Adipocyte (in vitro differentiated cells): ENCODE data around the gene NCS1.

ENCODE experiments used
- DNase-seq: peaks from one replicate; pipeline ENCODE4 v3.0.0-alpha.2; 2015; ENCODE audit warnings: low read depth
- H3K27me3 ChIP-seq: replicated peaks from 2 replicates; pipeline ENCODE4 v1.7.0; 2013; ENCODE audit warnings: mild to moderate bottlenecking, low read length, moderate library complexity; ENCODE audit not compliant: control insufficient read depth, insufficient read depth
- H3K36me3 ChIP-seq: 2 replicates; pipeline ENCODE4 v1.7.0; 2013; ENCODE audit warnings: low read length, mild to moderate bottlenecking, moderate library complexity; ENCODE audit not compliant: control insufficient read depth, insufficient read depth, severe bottlenecking
- H3K4me1 ChIP-seq: 2 replicates; pipeline ENCODE4 v1.7.0; 2013; ENCODE audit warnings: mild to moderate bottlenecking, low read length, moderate library complexity; ENCODE audit not compliant: control insufficient read depth, insufficient read depth
- H3K4me3 ChIP-seq: 2 replicates; pipeline ENCODE4 v1.7.0; 2013; ENCODE audit warnings: mild to moderate bottlenecking, low read length, moderate library complexity
- H3K9ac ChIP-seq: 2 replicates; pipeline ENCODE4 v1.7.0; 2013; ENCODE audit warnings: mild to moderate bottlenecking, low read length, moderate library complexity
- H3K9me3 ChIP-seq: 2 replicates; pipeline ENCODE4 v1.7.0; 2013; ENCODE audit warnings: mild to moderate bottlenecking, low read length, moderate library complexity; ENCODE audit not compliant: control insufficient read depth

NCS1 gene

GRCh38 chr9:130225071-130225470 lies 52.9 kb downstream of the NCS1 start:
- H3K9ac ChIP-seq: no peak overlapping the region
- H3K9me3 ChIP-seq: peaks cover 12% of the 10 kb centered on the region
- H3K4me1 ChIP-seq: no peaks in the 10 kb centered on the region
- no peaks in the 10 kb centered on the region for H3K27me3 ChIP-seq
- H3K4me3 ChIP-seq: no peak overlapping the region
- DNase-seq: no peak
- H3K36me3 ChIP-seq: peaks cover 26% of the 10 kb centered on the region

- Histone ChIP-seq H3K36me3 (peaks cover 26% of the 10 kb centered on the region), H3K4me1 (no peaks in the 10 kb centered on the region), H3K4me3 (no peak overlapping the region), H3K27me3 (no peaks in the 10 kb centered on the region), H3K9ac (no peak overlapping the region), H3K9me3 (peaks cover 12% of the 10 kb centered on the region)
- no peak for DNase-seq
These were observed 53.4 kb downstream of the NCS1 start for GRCh38 chr9:130225586-130225985.

DNA sequence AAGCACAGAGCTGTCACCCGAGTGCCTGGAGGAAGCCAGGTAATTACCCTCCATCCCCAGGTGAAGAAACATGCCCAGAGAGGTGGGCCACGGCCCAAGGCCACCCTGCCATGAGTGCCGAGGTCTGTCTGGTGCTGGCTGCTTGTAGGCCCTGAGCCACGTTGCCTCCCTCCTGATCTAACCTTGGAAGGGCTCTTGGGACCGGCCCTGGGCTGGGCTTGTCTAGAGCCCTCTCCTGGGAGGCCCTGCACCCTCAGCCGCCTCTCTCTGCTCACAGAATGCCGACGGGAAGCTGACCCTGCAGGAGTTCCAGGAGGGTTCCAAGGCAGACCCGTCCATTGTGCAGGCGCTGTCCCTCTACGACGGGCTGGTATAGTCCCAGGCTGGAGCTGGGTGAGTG lies 53.9 kb downstream of the NCS1 start:
- no peaks in the 10 kb centered on the region for H3K4me1 ChIP-seq
- DNase-seq: no peak
- H3K9me3 ChIP-seq: peaks cover 12% of the 10 kb centered on the region
- H3K27me3 ChIP-seq: no peaks in the 10 kb centered on the region
- H3K4me3 ChIP-seq: no peak overlapping the region
- H3K9ac ChIP-seq: no peak overlapping the region
- peaks cover 26% of the 10 kb centered on the region for H3K36me3 ChIP-seq

DNA sequence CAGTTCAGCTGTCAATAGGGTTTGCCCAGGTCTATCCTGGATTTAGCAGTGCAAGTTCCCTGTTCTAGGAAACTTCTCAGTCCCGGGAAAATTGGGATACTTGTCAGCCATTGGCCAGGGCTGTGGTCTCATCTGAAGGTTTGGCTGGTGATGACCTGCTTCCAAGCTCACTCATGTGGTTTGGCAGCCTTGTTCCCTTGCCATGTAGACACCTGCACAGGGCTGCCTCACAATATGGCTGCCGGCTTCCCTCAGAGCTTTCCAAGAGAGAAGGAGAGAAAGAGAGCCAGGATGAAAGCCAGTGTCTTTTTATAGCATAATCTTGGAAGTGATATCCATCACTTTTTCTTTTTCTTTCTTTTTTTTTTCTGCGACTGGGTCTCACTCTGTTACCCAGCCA lies 55.6 kb downstream of the NCS1 start:
- peaks cover 29% of the 10 kb centered on the region for H3K36me3 ChIP-seq
- H3K9ac ChIP-seq: no peak overlapping the region
- no peaks in the 10 kb centered on the region for H3K27me3 ChIP-seq
- H3K9me3 ChIP-seq: peaks cover 12% of the 10 kb centered on the region
- DNase-seq: no peak
- no peak overlapping the region for H3K4me3 ChIP-seq
- no peaks in the 10 kb centered on the region for H3K4me1 ChIP-seq

DNA sequence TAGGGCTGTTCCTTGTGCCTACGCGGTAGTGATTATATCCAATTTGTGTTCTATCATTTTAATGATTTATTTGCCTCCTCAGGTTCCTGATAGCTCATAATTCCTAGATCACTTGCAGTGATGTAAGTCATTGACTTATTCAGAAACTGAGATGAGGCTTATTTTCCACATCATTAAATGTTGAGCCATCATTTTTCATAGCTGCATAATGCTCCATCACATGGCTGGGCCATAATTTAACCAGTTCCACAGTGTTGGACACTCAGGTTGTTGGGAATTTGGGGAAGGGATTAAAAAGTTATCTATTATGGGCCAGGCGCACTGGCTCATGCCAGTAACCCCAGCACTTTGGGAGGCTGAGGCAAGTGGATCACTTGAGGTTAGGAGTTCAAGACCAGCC lies 57.6 kb downstream of the NCS1 start:
- Histone ChIP-seq H3K4me1 (peaks cover 3% of the 10 kb centered on the region), H3K36me3 (peaks cover 33% of the 10 kb centered on the region), H3K4me3 (no peak overlapping the region), H3K9ac (no peak overlapping the region), H3K9me3 (peaks cover 12% of the 10 kb centered on the region), H3K27me3 (no peaks in the 10 kb centered on the region)
- DNase-seq: no peak

GRCh38 chr9:130230631-130231030 lies 58.4 kb downstream of the NCS1 start:
- Histone ChIP-seq H3K9ac (no peak overlapping the region), H3K27me3 (no peaks in the 10 kb centered on the region), H3K9me3 (peaks cover 12% of the 10 kb centered on the region), H3K4me3 (no peak overlapping the region), H3K4me1 (peaks cover 3% of the 10 kb centered on the region), H3K36me3 (peaks cover 29% of the 10 kb centered on the region)
- no peak for DNase-seq

DNA sequence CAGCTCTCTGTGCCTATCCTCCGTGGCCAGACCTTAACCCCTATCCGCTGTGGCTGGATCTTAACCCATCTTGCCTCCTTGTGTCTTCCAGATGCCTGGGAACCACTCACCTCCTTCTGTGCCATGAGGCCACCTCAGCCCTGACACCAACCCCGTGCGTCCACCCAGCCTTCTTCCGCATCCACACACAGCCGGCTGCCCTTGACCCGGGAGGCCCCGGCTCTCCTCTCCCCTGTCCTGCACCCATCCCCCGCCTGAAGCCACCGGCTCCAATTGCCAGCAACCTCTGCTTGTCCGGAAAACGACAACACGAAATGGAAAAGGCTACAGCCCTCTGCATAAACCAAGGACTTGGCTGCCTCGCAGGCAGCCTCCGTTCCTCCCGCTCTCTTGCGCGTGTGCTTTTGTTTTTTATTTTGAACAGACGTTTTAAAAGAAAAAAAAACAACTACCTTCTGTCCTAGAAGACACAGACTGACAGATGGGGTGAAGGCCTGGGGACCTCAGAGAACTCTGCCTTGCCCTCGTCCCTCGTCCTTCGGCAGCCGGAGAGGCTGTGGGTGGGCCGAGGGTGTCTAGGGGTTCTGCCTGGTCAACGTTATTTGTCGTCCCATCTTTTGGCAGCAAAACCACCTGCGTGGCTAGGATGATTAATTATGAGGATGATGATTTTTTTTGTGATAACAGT lies 60.8 kb downstream of the NCS1 start:
- Histone ChIP-seq H3K4me1 (peaks cover 3% of the 10 kb centered on the region), H3K9ac (no peak overlapping the region), H3K9me3 (peaks cover 1% of the 10 kb centered on the region), H3K27me3 (no peaks in the 10 kb centered on the region), H3K36me3 (peaks cover 13% of the 10 kb centered on the region), H3K4me3 (no peak overlapping the region)
- no peak for DNase-seq

GRCh38 chr9:130233587-130233945 lies 61.4 kb downstream of the NCS1 start:
- Histone ChIP-seq H3K4me1 (peaks cover 3% of the 10 kb centered on the region), H3K9me3 (no peaks in the 10 kb centered on the region), H3K9ac (no peak overlapping the region), H3K4me3 (no peak overlapping the region), H3K36me3 (peaks cover 13% of the 10 kb centered on the region), H3K27me3 (no peaks in the 10 kb centered on the region)
- no peak for DNase-seq

GRCh38 chr9:130234340-130235260 lies 62.4 kb downstream of the NCS1 start:
- no peak for DNase-seq
- peaks cover 10% of the 10 kb centered on the region for H3K36me3 ChIP-seq
- H3K4me3 ChIP-seq: no peak overlapping the region
- peaks cover 3% of the 10 kb centered on the region for H3K4me1 ChIP-seq
- no peak overlapping the region for H3K9ac ChIP-seq
- H3K9me3 ChIP-seq: no peaks in the 10 kb centered on the region
- H3K27me3 ChIP-seq: no peaks in the 10 kb centered on the region

GRCh38 chr9:130235558-130236435 lies 63.6 kb downstream of the NCS1 start:
- peaks cover 7% of the 10 kb centered on the region for H3K36me3 ChIP-seq
- H3K9me3 ChIP-seq: no peaks in the 10 kb centered on the region
- DNase-seq: peak; percentile 81

GRCh38 chr9:130236436-130236985 lies 64.3 kb downstream of the NCS1 start:
- no peaks in the 10 kb centered on the region for H3K9me3 ChIP-seq
- peaks cover 7% of the 10 kb centered on the region for H3K36me3 ChIP-seq
- H3K27me3 ChIP-seq: no peaks in the 10 kb centered on the region
- no peak overlapping the region for H3K9ac ChIP-seq
- no peak for DNase-seq
- peaks cover 9% of the 10 kb centered on the region for H3K4me1 ChIP-seq
- no peak overlapping the region for H3K4me3 ChIP-seq

More at GRCh38 chr9:130235558-130236435, 63.6 kb downstream of the NCS1 start:
- peaks cover 9% of the 10 kb centered on the region for H3K4me1 ChIP-seq
- H3K9ac ChIP-seq: no peak overlapping the region
- no peak overlapping the region for H3K4me3 ChIP-seq
- no peaks in the 10 kb centered on the region for H3K27me3 ChIP-seq
